Activated T-helper 1 cell treated with Interleukin-2 at 50 U/mL for 16 hours (primary cell): ENCODE measurements around the gene MYCL.
"Not testable (repeated sequence)": the region's sequence is repeated elsewhere in the genome, so short reads cannot be mapped to it uniquely, and the experiment has no call there.

Experiments used
- DNase-seq: peaks from one replicate; pipeline ENCODE4 v3.0.0-alpha.2; 2020; ENCODE audit warnings: low read depth

Gene MYCL

GRCh38 chr1:39890273-39890672 is 11.4 kb downstream of the MYCL start:
- no peak for DNase-seq

- DNase-seq = no peak
Observed at GRCh38 chr1:39886757-39887231, 14.9 kb downstream of the MYCL start.

GRCh38 chr1:39885516-39885915 is 16.2 kb downstream of the MYCL start:
- no peak for DNase-seq

- DNase-seq = no peak
Observed at GRCh38 chr1:39882152-39882551, 19.6 kb downstream of the MYCL start.

GRCh38 chr1:39877980-39878956 is 23.4 kb downstream of the MYCL start:
- no peak for DNase-seq

- no peak for DNase-seq
Observed at GRCh38 chr1:39877231-39877778, 24.4 kb downstream of the MYCL start.

GRCh38 chr1:39876144-39876543 is 25.6 kb downstream of the MYCL start:
- DNase-seq = no peak

GRCh38 chr1:39872698-39873097 is 29.0 kb downstream of the MYCL start:
- DNase-seq = no peak

GRCh38 chr1:39871796-39872195 is 29.9 kb downstream of the MYCL start:
- no peak for DNase-seq

GRCh38 chr1:39871043-39871442 is 30.7 kb downstream of the MYCL start:
- DNase-seq = not testable (repeated sequence)

GRCh38 chr1:39869538-39870112 is 32.1 kb downstream of the MYCL start:
- not testable (repeated sequence) for DNase-seq

- DNase-seq = no peak
Observed at GRCh38 chr1:39866767-39867166, 35.0 kb downstream of the MYCL start.

- no peak for DNase-seq
Observed at GRCh38 chr1:39865762-39866161, 36.0 kb downstream of the MYCL start.

GRCh38 chr1:39863177-39863576 is 38.5 kb downstream of the MYCL start:
- DNase-seq = no peak

GRCh38 chr1:39861003-39861402 is 40.7 kb downstream of the MYCL start:
- DNase-seq = no peak

GRCh38 chr1:39859859-39860812 is 41.6 kb downstream of the MYCL start:
- DNase-seq = no peak

- no peak for DNase-seq
Observed at GRCh38 chr1:39858315-39858714, 43.4 kb downstream of the MYCL start.

- no peak for DNase-seq
Observed at GRCh38 chr1:39857126-39857878, 44.4 kb downstream of the MYCL start.

GRCh38 chr1:39854738-39855137 is 47.0 kb downstream of the MYCL start:
- DNase-seq = no peak

- DNase-seq = no peak
Observed at GRCh38 chr1:39854314-39854713, 47.4 kb downstream of the MYCL start.

- DNase-seq = no peak
Observed at GRCh38 chr1:39852876-39853275, 48.8 kb downstream of the MYCL start.
